ENCODE measurements around the gene DUS4L.

Gene DUS4L

DNA sequence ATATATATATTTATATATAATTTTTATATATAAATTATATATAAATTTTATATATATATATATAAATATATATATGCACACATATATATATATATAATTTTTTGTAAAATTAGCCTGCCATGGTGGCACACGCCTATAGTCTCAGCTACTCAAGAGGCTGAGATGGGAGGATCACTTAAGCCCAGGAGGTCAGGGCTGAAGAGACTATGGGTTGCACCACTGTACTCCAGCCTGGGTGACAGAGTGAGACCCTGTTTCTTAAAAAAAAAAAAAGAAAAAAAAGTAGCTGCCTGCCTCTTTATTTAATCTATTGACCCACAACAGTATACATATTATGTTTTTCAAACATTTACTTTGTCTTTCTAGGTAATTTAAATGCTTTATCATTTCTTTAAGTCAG, 35.5 kb downstream of the DUS4L start:
- no peaks in the 10 kb centered on the region for H3K36me3 ChIP-seq (ENCODE audit: control insufficient read depth, low read depth, low read length)
- H3K27me3 ChIP-seq (ENCODE audit: control insufficient read depth, insufficient read depth, low read length), result no peaks in the 10 kb centered on the region
- H3K27ac ChIP-seq (ENCODE audit: low read length), result no peak overlapping the region
- H3K4me1 ChIP-seq (ENCODE audit: control insufficient read depth, low read depth, low read length), result no peaks in the 10 kb centered on the region
- H3K4me3 ChIP-seq (ENCODE audit: low read length), result no peak overlapping the region
- no peaks in the 10 kb centered on the region for H3K9me3 ChIP-seq (ENCODE audit: control insufficient read depth, low read depth, low read length)
- H3K9ac ChIP-seq (ENCODE audit: low read length), result no peak overlapping the region

DNA sequence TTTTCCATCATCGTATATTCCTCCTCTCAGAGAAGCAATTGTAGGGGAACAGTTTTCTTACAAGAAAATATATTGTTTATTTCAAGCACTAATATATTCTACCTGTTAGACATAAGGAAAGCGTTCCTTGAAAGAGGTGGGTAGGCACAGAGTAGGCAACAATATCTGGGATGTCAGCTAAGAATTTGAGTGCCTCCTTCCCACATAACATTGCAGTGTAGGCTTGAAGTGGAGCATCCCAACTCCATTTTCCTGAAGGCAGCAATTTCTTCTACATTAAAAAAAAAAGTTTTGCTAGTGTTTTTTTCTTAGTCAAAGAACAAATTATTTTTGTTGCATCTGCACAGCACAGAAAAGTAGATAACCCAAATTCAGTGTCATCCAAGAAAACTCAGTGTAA, 37.0 kb downstream of the DUS4L start:
- Histone ChIP-seq H3K9me3 (ENCODE audit: control insufficient read depth, low read depth, low read length) (no peaks in the 10 kb centered on the region), H3K27me3 (ENCODE audit: control insufficient read depth, insufficient read depth, low read length) (no peaks in the 10 kb centered on the region), H3K9ac (ENCODE audit: low read length) (no peak overlapping the region), H3K36me3 (ENCODE audit: control insufficient read depth, low read depth, low read length) (no peaks in the 10 kb centered on the region), H3K4me1 (ENCODE audit: control insufficient read depth, low read depth, low read length) (no peaks in the 10 kb centered on the region), H3K4me3 (ENCODE audit: low read length) (no peak overlapping the region), H3K27ac (ENCODE audit: low read length) (no peak overlapping the region)

DNA sequence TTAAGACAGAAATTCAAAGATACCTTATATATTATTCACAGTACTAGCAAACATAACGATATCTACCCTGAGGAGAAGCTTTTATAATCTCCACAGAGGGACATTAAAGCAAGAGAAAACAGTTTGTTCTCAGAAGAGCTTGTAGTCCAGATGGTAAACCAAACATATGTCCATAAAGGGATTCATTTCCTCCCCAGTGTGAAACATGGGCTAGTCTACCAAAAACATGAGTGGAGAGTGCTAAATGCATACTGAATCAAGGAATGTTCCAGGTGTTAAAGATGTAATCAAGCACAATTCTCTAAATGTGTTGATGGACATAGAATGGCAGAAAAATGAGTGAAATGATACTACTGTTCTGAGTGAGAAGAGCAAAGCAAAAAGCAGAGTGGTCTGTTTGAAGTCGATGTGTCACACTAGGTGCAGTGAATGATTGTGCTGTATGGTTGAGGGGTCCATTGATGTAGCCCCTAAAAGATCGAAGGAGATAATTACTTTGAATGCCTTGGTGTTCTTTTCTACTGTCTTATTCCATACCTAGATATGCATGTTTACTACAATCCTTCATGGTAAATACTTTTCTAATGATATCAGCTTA, 41.5 kb downstream of the DUS4L start:
- Histone ChIP-seq H3K4me3 (ENCODE audit: low read length) (no peak overlapping the region), H3K9me3 (ENCODE audit: control insufficient read depth, low read depth, low read length) (no peaks in the 10 kb centered on the region), H3K27me3 (ENCODE audit: control insufficient read depth, insufficient read depth, low read length) (no peaks in the 10 kb centered on the region), H3K4me1 (ENCODE audit: control insufficient read depth, low read depth, low read length) (no peaks in the 10 kb centered on the region), H3K36me3 (ENCODE audit: control insufficient read depth, low read depth, low read length) (peaks cover 3% of the 10 kb centered on the region), H3K27ac (ENCODE audit: low read length) (no peak overlapping the region), H3K9ac (ENCODE audit: low read length) (no peak overlapping the region)

DNA sequence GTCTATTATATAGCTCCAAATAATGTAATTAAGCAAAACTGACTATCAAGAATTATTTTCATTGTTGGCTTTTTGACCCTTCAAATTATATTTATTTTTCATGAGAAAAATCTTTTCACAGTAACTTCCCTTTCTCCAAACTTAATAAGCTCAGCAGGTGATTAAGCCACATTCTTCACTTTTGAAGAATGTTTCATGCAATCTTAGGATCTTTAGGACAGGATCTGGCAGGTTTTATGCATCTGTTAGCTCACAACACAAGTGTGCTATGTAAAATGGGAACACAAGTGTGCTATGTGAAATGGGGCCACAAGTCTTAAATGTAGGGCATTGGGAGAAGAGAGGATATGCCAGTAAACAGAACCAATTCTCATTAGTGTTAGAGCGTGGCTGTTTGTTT, 42.5 kb downstream of the DUS4L start:
- H3K27me3 ChIP-seq (ENCODE audit: control insufficient read depth, insufficient read depth, low read length), result no peaks in the 10 kb centered on the region
- H3K9ac ChIP-seq (ENCODE audit: low read length), result no peak overlapping the region
- H3K4me3 ChIP-seq (ENCODE audit: low read length), result no peak overlapping the region
- no peaks in the 10 kb centered on the region for H3K9me3 ChIP-seq (ENCODE audit: control insufficient read depth, low read depth, low read length)
- H3K4me1 ChIP-seq (ENCODE audit: control insufficient read depth, low read depth, low read length), result no peaks in the 10 kb centered on the region
- peaks cover 3% of the 10 kb centered on the region for H3K36me3 ChIP-seq (ENCODE audit: control insufficient read depth, low read depth, low read length)
- H3K27ac ChIP-seq (ENCODE audit: low read length), result no peak overlapping the region

DNA sequence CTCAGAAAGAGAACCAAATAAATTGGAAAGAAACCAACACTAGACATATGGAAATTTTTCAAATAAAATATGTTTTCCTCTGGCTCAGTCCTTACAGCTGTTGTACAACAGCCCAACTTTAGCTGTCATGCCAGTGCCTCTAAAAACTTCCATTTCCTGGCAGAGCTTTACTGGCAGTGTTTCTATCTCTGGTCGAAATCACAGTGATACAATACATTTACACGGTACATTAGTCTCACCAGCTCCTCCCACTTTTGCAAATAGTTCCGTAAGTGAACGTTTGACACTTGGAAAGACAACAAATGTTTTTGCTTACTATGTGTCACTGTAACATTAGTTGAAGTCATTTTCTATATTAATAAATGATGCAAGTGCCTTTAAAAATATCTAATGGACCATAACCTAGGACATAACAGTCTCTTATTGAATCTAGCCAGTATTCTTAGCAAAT, 46.1 kb downstream of the DUS4L start:
- Histone ChIP-seq H3K27ac (ENCODE audit: low read length) (no peak overlapping the region), H3K4me3 (ENCODE audit: low read length) (no peak overlapping the region), H3K4me1 (ENCODE audit: control insufficient read depth, low read depth, low read length) (no peaks in the 10 kb centered on the region), H3K9me3 (ENCODE audit: control insufficient read depth, low read depth, low read length) (no peaks in the 10 kb centered on the region), H3K27me3 (ENCODE audit: control insufficient read depth, insufficient read depth, low read length) (no peaks in the 10 kb centered on the region), H3K36me3 (ENCODE audit: control insufficient read depth, low read depth, low read length) (peaks cover 3% of the 10 kb centered on the region), H3K9ac (ENCODE audit: low read length) (no peak overlapping the region)

DNA sequence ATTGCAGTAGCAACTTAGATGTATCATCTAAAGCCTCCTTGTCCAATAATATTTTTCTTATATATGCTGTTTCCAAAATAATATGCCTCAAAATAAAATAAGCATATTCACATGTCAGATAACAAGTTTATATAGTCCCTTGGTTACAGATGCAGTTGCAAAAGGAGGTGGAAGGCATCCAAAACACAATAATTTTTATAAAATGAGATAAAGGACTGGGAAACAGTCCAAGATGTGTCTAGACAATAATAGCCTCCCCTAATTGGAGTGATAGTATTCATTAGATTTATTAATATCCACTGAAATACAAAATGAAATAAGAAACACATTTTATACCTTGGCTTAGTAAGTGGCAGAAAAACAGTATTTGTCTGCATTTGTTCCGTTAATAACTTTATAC, 46.6 kb downstream of the DUS4L start:
- H3K27me3 ChIP-seq (ENCODE audit: control insufficient read depth, insufficient read depth, low read length), result no peaks in the 10 kb centered on the region
- no peak overlapping the region for H3K9ac ChIP-seq (ENCODE audit: low read length)
- H3K36me3 ChIP-seq (ENCODE audit: control insufficient read depth, low read depth, low read length), result peaks cover 3% of the 10 kb centered on the region
- H3K9me3 ChIP-seq (ENCODE audit: control insufficient read depth, low read depth, low read length), result no peaks in the 10 kb centered on the region
- no peak overlapping the region for H3K27ac ChIP-seq (ENCODE audit: low read length)
- H3K4me1 ChIP-seq (ENCODE audit: control insufficient read depth, low read depth, low read length), result no peaks in the 10 kb centered on the region
- H3K4me3 ChIP-seq (ENCODE audit: low read length), result no peak overlapping the region

DNA sequence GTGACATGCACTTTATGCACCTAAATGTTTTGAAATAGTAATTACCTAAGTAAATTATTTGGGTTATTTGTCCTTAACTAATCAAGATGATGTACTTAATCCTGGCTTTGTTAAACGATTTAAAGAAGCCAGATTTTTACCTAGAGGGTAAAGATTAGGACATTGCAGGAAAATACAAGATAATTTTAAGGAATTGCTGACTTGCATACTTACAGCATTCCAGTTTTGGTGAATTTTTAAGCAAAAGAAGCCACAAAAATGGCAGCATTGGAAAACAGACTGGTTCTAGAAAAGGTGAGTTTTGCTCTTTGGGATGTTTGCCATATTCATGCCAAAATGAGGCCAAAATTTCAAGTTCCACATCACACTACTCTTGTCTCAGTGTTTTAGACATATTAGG, 49.7 kb downstream of the DUS4L start:
- H3K27me3 ChIP-seq (ENCODE audit: control insufficient read depth, insufficient read depth, low read length), result no peaks in the 10 kb centered on the region
- no peaks in the 10 kb centered on the region for H3K4me1 ChIP-seq (ENCODE audit: control insufficient read depth, low read depth, low read length)
- H3K9me3 ChIP-seq (ENCODE audit: control insufficient read depth, low read depth, low read length), result no peaks in the 10 kb centered on the region
- H3K9ac ChIP-seq (ENCODE audit: low read length), result no peak overlapping the region
- no peak overlapping the region for H3K4me3 ChIP-seq (ENCODE audit: low read length)
- no peak overlapping the region for H3K27ac ChIP-seq (ENCODE audit: low read length)
- H3K36me3 ChIP-seq (ENCODE audit: control insufficient read depth, low read depth, low read length), result peaks cover 3% of the 10 kb centered on the region

DNA sequence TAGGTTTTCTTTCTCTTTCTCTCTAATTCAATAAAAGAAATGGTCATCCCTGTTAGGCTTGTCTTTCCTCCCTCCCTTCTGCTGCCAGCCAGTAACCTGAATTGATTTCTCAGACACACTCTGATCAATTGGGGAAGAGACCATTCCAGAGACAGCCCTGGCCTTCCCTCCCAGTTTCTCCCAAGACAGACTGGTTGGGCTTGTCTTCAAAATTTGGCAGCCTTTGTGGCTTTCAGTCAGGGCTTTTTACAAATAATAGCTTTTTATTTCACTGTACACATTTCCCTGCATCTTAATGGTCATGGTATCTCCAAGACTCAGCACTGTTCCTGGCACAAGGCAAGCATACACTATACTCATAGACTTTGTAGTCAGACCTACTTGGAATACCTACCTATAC, 50.2 kb downstream of the DUS4L start:
- H3K9ac ChIP-seq (ENCODE audit: low read length), result no peak overlapping the region
- H3K4me3 ChIP-seq (ENCODE audit: low read length), result no peak overlapping the region
- no peaks in the 10 kb centered on the region for H3K9me3 ChIP-seq (ENCODE audit: control insufficient read depth, low read depth, low read length)
- no peak overlapping the region for H3K27ac ChIP-seq (ENCODE audit: low read length)
- H3K36me3 ChIP-seq (ENCODE audit: control insufficient read depth, low read depth, low read length), result peaks cover under 1% of the 10 kb centered on the region
- H3K27me3 ChIP-seq (ENCODE audit: control insufficient read depth, insufficient read depth, low read length), result no peaks in the 10 kb centered on the region
- H3K4me1 ChIP-seq (ENCODE audit: control insufficient read depth, low read depth, low read length), result no peaks in the 10 kb centered on the region

DNA sequence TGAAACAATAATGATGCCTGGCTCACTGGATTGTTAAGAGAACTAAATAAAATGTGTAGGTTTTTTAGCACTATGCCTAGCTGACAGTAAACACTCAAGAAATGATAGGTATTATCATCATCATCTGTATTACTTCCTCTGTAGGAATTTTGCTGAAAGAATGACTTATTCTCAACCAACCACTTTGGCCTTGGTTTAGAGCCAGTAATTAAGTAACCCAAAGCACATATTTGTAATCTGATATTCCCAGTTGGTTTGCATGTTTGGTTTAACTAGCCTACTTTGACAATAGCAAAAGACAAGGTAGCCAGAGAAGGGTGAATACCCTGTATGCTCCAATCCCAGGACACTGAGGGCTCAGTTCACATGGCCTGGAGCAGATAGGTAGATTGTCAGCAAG, 50.7 kb downstream of the DUS4L start:
- Histone ChIP-seq H3K27ac (ENCODE audit: low read length) (no peak overlapping the region), H3K36me3 (ENCODE audit: control insufficient read depth, low read depth, low read length) (no peaks in the 10 kb centered on the region), H3K4me3 (ENCODE audit: low read length) (no peak overlapping the region), H3K9ac (ENCODE audit: low read length) (no peak overlapping the region), H3K27me3 (ENCODE audit: control insufficient read depth, insufficient read depth, low read length) (no peaks in the 10 kb centered on the region), H3K9me3 (ENCODE audit: control insufficient read depth, low read depth, low read length) (no peaks in the 10 kb centered on the region), H3K4me1 (ENCODE audit: control insufficient read depth, low read depth, low read length) (no peaks in the 10 kb centered on the region)

DNA sequence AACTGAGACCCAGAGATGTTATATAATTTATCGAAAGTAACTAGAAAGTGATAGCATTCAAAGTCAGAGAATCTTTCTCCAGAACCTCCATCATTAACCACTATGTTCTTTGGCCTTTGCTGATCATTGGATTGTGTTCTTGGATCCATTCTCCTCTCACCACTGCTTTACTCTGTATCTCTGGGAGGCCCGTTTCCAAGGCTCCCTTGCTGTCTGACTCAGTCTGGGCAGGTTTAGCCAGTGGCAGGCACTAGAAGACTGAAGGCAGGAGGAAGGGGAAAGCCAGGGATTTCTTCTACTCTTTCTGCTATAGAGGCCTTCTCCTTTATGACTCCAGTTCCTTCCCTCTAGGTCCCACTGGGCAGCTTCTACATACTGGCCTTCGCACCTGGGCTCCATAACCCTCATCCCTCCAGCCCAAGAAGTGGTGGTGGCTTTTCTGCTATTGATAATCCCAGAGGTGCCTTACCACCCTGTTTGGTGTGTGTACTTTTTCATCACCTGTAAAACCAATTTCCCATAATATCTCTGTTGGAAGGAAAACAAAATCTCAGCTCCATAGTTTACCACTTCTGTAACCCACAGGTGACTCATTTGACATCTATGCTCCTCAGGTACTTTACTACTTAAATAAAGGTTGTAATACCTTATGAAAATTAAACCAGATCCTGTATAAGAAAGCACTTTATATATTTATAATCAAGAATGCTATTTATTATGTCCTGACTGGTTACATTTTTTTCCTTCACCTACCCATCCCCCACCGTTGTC, 52.3 kb downstream of the DUS4L start:
- Histone ChIP-seq H3K9me3 (ENCODE audit: control insufficient read depth, low read depth, low read length) (no peaks in the 10 kb centered on the region), H3K4me1 (ENCODE audit: control insufficient read depth, low read depth, low read length) (no peaks in the 10 kb centered on the region), H3K36me3 (ENCODE audit: control insufficient read depth, low read depth, low read length) (no peaks in the 10 kb centered on the region), H3K9ac (ENCODE audit: low read length) (no peak overlapping the region), H3K27me3 (ENCODE audit: control insufficient read depth, insufficient read depth, low read length) (no peaks in the 10 kb centered on the region), H3K4me3 (ENCODE audit: low read length) (no peak overlapping the region), H3K27ac (ENCODE audit: low read length) (no peak overlapping the region)

DNA sequence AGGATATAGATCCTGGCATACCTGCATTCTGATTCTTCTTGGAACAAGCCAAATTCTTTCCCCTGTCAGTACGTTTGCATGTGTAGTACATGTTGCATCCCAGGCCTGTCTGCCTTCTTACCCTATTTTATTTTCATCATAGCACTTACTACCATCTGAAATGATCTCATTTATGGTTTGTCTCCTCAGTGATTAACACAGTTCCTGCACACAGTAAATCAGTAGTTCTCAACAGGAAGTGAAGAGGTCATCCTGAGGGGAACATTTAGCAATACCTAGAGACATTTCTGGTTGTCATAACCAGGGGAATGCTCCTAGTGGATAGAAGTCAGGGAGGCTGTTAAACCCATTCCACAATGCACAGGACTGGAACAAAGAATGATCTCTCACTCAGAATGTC, 58.7 kb downstream of the DUS4L start:
- no peaks in the 10 kb centered on the region for H3K27me3 ChIP-seq (ENCODE audit: control insufficient read depth, insufficient read depth, low read length)
- H3K4me1 ChIP-seq (ENCODE audit: control insufficient read depth, low read depth, low read length), result no peaks in the 10 kb centered on the region
- no peak overlapping the region for H3K27ac ChIP-seq (ENCODE audit: low read length)
- H3K4me3 ChIP-seq (ENCODE audit: low read length), result no peak overlapping the region
- H3K9ac ChIP-seq (ENCODE audit: low read length), result no peak overlapping the region
- H3K36me3 ChIP-seq (ENCODE audit: control insufficient read depth, low read depth, low read length), result no peaks in the 10 kb centered on the region
- H3K9me3 ChIP-seq (ENCODE audit: control insufficient read depth, low read depth, low read length), result no peaks in the 10 kb centered on the region

DNA sequence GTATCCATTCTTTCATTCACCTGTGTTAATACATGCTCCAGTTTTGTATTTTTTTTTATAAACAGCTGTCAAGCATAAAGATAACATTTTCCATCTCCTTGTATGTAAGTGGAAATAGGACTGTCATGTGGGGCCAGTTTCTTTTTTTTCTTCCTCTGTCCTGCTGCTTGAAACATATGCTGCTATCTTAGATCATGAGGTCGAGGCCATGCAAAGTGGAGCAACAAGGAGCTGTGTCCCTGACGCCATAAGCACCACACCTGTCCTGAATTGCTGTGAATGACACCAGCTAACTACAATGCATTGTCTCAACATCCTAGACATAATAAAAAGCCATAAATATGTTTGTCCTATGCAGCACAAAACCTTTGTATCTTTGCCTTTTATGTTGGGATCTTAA, 59.1 kb downstream of the DUS4L start:
- no peak overlapping the region for H3K27ac ChIP-seq (ENCODE audit: low read length)
- H3K36me3 ChIP-seq (ENCODE audit: control insufficient read depth, low read depth, low read length), result no peaks in the 10 kb centered on the region
- no peaks in the 10 kb centered on the region for H3K9me3 ChIP-seq (ENCODE audit: control insufficient read depth, low read depth, low read length)
- H3K9ac ChIP-seq (ENCODE audit: low read length), result no peak overlapping the region
- no peak overlapping the region for H3K4me3 ChIP-seq (ENCODE audit: low read length)
- H3K27me3 ChIP-seq (ENCODE audit: control insufficient read depth, insufficient read depth, low read length), result no peaks in the 10 kb centered on the region
- H3K4me1 ChIP-seq (ENCODE audit: control insufficient read depth, low read depth, low read length), result no peaks in the 10 kb centered on the region

Data from iPS-18a (cell line).